Measurements from ENCODE around the gene AGBL4.

AGBL4 gene

GRCh38 chr1:48644905-48645605, 1378.7 kb downstream of the AGBL4 start:
- no peak for DNase-seq (ENCODE audit: low read depth)

GRCh38 chr1:48644190-48644900, 1379.4 kb downstream of the AGBL4 start:
- DNase-seq (ENCODE audit: low read depth): no peak

- no peak for DNase-seq (ENCODE audit: low read depth)
Observed at GRCh38 chr1:48643193-48643592, 1380.6 kb downstream of the AGBL4 start.

- DNase-seq (ENCODE audit: low read depth): no peak
Observed at GRCh38 chr1:48640836-48641492, 1382.8 kb downstream of the AGBL4 start.

- no peak for DNase-seq (ENCODE audit: low read depth)
Observed at GRCh38 chr1:48629867-48630266, 1393.9 kb downstream of the AGBL4 start.

- no peak for DNase-seq (ENCODE audit: low read depth)
Observed at GRCh38 chr1:48627486-48627885, 1396.3 kb downstream of the AGBL4 start.

GRCh38 chr1:48619539-48619938, 1404.2 kb downstream of the AGBL4 start:
- no peak for DNase-seq (ENCODE audit: low read depth)

GRCh38 chr1:48617252-48617651, 1406.5 kb downstream of the AGBL4 start:
- no peak for DNase-seq (ENCODE audit: low read depth)

- no peak for DNase-seq (ENCODE audit: low read depth)
Observed at GRCh38 chr1:48616710-48617109, 1407.0 kb downstream of the AGBL4 start.

GRCh38 chr1:48611841-48612240, 1411.9 kb downstream of the AGBL4 start:
- no peak for DNase-seq (ENCODE audit: low read depth)

- no peak for DNase-seq (ENCODE audit: low read depth)
Observed at GRCh38 chr1:48610628-48611542, 1412.9 kb downstream of the AGBL4 start.

- DNase-seq (ENCODE audit: low read depth): no peak
Observed at GRCh38 chr1:48608882-48609281, 1414.9 kb downstream of the AGBL4 start.

GRCh38 chr1:48603222-48603621, 1420.5 kb downstream of the AGBL4 start:
- DNase-seq (ENCODE audit: low read depth): no peak

GRCh38 chr1:48602349-48602748, 1421.4 kb downstream of the AGBL4 start:
- DNase-seq (ENCODE audit: low read depth): no peak

- no peak for DNase-seq (ENCODE audit: low read depth)
Observed at GRCh38 chr1:48600182-48600581, 1423.6 kb downstream of the AGBL4 start.

- DNase-seq (ENCODE audit: low read depth): no peak
Observed at GRCh38 chr1:48597663-48598062, 1426.1 kb downstream of the AGBL4 start.

GRCh38 chr1:48596046-48596445, 1427.7 kb downstream of the AGBL4 start:
- no peak for DNase-seq (ENCODE audit: low read depth)

GRCh38 chr1:48595613-48596012, 1428.1 kb downstream of the AGBL4 start:
- DNase-seq (ENCODE audit: low read depth): no peak

- DNase-seq (ENCODE audit: low read depth): no peak
Observed at GRCh38 chr1:48592330-48592729, 1431.4 kb downstream of the AGBL4 start.

- no peak for DNase-seq (ENCODE audit: low read depth)
Observed at GRCh38 chr1:48591181-48591580, 1432.6 kb downstream of the AGBL4 start.

- no peak for DNase-seq (ENCODE audit: low read depth)
Observed at GRCh38 chr1:48588061-48588460, 1435.7 kb downstream of the AGBL4 start.

- no peak for DNase-seq (ENCODE audit: low read depth)
Observed at GRCh38 chr1:48582408-48582807, 1441.3 kb downstream of the AGBL4 start.

All from stimulated activated CD8-positive, alpha-beta memory T cell treated with anti-CD3 and anti-CD28 coated beads, Interleukin-12 subunit alpha, Interleukin-12 subunit beta, amount 100 ng/mL, for 1 hour (primary cell).